Medulla oblongata (tissue), 1 donor: Measurements from ENCODE around the gene TAF5L.
"Not testable (repeated sequence)": the region's sequence is repeated elsewhere in the genome, so short reads cannot be mapped to it uniquely, and the experiment has no call there.

Experiments
- DNase-seq: peaks from one replicate; pipeline ENCODE4 v3.0.0-alpha.2; 2015; ENCODE audit errors: extremely low spot score

TAF5L gene

DNA sequence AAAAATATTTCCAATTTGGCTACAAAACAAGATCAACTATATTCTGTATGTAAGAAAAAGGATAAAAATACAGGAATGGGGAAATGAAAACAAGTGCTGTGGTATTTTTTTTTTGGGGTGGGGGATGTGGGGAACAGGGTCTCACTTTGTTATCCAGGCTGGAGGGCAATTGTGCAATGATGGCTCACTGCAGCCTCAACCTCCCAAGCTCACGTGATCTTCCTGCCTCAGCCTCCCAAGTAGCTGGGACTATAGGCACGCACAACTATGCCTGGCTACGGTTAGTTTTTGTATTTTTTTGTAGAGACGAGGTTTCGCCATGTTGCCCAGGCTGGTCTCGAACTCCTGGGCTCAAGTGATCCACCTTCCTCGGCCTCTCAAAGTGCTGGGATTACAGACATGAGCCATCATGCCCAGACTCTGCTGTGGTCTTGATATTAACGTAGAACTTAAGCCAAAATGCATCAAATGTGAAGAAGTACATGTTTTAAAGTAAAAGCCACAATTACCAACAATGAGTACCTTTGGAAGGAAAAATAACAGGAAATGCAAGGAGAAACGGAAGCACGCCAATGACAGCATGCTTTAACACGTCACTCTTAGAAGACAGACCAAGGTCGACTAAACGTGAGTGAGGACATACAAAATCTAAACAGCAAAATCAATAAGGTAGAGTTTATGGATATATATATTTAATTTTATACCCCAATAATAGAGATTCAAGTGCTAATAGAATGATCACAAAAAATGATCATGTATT lies 58.6 kb downstream of the TAF5L start:
- DNase-seq: peak; percentile 15

DNA sequence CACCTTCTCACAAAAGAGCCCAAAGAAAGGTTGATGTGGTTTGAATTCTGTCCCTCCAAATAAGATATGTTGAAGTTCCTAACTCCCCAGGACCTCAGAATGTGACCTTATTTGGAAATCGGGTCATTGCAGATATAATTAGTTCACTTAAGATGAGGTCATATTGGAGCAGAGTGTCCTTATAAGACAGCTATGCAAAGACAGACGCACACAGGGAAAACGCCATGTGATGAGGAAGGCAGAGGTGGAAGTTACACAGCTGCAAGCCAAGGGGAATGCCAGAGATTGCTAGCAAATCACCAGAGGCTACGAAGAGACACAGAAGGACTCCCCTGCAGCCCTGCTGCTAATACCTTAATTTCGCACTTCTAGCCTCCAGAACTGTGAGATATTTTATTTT lies 62.2 kb downstream of the TAF5L start:
- DNase-seq: peak; percentile 63

DNA sequence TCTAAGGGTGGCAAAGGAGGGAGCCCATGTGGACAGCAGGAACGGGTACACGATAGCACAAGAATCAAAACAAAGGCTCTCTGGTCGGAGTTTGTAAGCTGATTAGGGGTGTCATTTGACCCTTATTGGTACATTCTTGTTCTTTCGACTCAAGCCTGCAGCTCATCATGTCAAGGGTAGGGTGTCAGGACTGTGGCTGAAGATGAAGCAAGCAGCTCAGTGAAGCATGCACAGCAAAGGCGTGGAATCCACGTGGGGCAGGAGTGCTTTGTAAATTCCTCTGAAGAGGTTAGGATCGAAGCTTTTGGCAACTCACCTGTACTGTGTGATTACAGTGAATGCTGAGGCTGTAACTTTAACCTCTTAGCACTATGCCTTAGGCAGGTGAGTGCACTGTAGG lies 62.7 kb downstream of the TAF5L start:
- DNase-seq: no peak

- DNase-seq: no peak
Measured at GRCh38 chr1:229562686-229563085, 63.2 kb downstream of the TAF5L start.

DNA sequence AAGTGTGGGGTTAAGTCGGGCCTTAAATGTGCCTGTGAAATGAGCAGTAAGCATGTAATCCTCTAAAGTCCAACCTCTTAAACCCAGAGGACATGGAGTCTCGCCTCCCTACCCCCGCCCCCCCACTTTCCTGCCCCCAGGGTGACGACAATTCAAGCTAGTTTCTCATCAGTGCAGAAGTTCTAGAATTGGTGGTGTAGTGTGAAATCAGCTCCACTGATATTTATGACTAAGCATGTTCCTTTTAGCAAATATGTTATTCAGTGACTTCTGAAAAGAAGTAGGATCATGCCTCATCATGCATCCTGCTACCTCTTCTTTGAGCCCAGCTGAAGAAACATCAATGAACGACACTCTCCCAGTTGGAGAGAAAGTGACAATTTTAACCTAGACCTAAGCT lies 64.8 kb downstream of the TAF5L start:
- DNase-seq: no peak

DNA sequence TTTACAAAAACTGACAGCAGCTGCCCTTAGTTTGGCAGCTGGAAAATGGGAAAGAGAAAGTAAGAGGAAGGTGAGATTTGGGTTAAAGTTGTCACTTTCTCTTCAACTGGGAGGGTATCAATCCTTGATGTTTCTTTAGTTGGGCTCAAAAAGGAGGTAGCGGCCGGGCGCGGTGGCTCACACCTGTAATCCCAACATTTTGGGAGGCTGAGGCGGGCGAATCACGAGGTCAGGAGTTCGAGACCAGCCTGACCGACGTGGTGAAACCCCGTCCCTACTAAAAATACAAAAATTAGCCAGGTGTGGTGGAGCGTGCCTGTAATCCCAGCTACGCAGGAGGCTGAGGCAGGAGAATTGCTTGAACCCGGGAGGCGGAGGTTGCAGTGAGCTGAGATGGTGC lies 65.8 kb downstream of the TAF5L start:
- not testable (repeated sequence) for DNase-seq

GRCh38 chr1:229559336-229559801 lies 66.6 kb downstream of the TAF5L start:
- not testable (repeated sequence) for DNase-seq

GRCh38 chr1:229558460-229559335 lies 67.2 kb downstream of the TAF5L start, which contains the start of gene ABCB10:
TSS of gene ABCB10 (minus strand) at chr1:229558707. CDS start at chr1:229558652, 55 bp downstream.
- peak; percentile 98 for DNase-seq

DNA sequence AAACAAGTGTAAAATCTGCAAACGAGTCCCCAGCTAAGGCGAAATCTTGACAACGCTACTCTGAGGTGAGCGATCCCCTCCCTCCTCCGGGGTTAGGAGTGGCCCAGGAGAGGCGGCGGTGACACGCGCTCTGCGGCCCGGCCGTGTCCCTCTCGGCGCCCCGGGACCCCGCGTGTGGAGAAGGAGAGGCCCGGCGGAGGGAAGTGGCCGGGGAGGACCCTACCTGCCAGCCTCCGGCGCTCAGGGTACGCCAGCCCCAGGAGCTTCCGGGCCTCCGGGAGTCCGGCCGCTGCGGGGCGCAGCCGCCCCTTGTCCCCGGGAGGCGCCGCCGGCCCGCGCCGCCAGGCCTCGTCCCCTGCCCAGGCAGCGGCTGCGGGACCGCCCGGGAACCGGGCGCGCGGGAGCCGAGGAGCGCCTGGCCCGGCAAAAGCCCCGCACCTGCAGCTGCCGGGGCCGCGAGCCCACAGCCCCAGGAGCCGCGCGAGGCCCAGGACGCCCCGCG lies 68.0 kb downstream of the TAF5L start:
- DNase-seq: peak; percentile 51

GRCh38 chr1:229557200-229557850 lies 68.6 kb downstream of the TAF5L start:
- DNase-seq: peak; percentile 32

- no peak for DNase-seq
Measured at GRCh38 chr1:229554886-229555621, 70.9 kb downstream of the TAF5L start.

GRCh38 chr1:229553621-229554130 lies 72.2 kb downstream of the TAF5L start:
- DNase-seq: no peak

- no peak for DNase-seq
Measured at GRCh38 chr1:229552732-229553131, 73.2 kb downstream of the TAF5L start.

DNA sequence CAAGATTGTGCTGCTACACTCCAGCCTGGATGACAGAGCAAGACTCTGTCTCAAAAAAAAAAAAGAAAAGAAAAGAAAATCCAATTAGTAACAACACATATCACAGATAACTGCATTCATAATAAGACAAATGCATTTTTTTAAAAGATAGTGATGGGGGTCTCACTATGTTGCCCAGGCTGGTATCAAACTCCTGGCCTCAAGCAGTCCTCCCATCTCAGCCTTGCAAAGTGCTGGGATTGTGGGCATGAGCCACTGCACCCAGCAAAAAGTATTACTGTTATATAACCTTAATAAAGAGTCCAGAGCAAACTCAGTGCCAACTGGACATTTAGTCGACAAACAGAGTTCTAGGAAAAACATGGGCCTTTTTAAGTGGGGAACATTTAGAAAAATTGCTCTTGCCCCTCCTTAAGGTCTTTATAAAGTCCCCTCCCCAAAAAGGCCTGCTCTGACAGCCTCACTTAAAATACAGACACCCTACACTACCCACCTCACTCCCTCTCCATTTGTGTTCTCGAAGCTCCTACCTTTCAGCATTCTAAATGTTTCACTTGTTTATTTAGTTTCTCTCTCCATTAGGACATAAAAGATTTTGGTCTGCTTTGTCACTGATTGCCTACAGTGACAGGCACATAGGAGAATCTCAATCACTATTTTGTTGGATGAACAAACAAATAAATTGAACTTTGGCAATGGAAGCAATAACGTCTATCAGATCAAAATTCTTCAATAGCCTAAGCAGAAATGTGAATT lies 74.9 kb downstream of the TAF5L start:
- DNase-seq: no peak

DNA sequence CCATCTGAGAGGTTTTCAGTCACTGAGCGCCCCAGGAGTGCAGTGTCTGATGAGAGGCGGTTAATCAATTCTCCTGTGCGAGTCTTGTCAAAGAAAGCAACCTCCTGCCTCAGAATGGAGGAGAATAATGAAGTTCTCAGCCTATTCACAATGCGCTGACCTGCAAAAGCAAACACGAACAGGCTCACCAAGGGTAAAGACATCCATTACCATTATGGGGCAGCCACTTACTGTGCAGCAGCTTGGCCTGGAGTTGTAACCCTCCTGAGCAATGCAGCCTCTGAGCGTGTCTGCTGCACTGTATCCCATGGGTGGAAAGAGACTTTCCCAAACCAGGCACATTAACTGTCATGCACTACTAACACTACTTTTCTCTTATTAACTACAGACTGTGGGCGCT lies 78.4 kb downstream of the TAF5L start:
- no peak for DNase-seq

GRCh38 chr1:229544587-229544986 lies 81.3 kb downstream of the TAF5L start:
- no peak for DNase-seq
